Coronary artery (tissue), 2 donors: ENCODE data around the gene C2orf80.
"Not testable (repeated sequence)": the region's sequence is repeated elsewhere in the genome, so short reads cannot be mapped to it uniquely, and the experiment has no call there.

ENCODE experiments used
- DNase-seq: peaks from one replicate; pipeline ENCODE4 v3.0.0-alpha.2; 2017; ENCODE audit warnings: low spot score
- H3K27ac ChIP-seq, 2 donors: fragments of 200-600 bp; sonication (generic); one replicate each; pipeline ENCODE4 v1.5.1; 2016 to 2019
- H3K4me3 ChIP-seq: fragments of 200-600 bp; sonication (generic); 2 replicates; pipeline ENCODE4 v1.5.1; 2016; ENCODE audit warnings: mild to moderate bottlenecking, moderate library complexity
- TF ChIP-seq, protein P1 (sequence below): fragments of 200-600 bp; sonication (generic); IDR thresholded peaks from one replicate; pipeline ENCODE4 v1.5.1; 2019; ENCODE audit warnings: antibody characterized with exemption

The C2orf80 gene

DNA sequence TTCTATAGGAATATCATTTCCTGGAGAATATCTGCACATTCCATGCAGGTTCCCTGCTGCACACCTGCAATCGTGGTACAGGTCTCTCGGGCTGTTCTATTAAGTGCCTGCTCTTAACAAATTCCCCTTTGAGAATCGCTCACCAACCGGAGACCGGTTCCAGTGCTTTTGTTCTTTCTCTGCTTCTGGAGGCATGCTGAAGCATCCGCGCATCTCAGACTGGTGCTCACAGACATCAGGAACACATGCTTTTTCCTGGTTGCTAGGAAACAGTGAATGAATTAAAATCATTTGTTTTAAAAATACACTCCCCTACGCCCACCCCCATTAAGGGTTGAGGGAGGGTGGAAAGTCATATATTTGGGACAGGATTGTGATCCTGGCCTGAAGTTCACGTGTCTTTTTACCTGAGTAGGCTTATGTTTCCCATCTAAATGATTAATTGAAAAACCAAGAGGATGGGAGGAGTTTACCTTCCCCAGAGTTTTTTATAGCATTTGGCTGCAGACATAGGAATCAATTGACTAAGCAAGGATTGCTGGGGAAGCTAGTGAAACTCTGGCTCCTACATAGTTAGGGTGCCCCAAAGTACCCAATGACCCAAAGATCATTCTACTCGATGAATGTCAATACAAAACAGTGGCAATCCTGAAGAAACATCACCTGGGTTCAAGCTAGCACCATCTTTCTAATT is at the start of gene C2orf80:
Gene C2orf80, minus strand, starts transcription at position 221 of the 694 bp plus-strand sequence. CDS start 3,044 bp downstream, outside the sequence.
- DNase-seq, result no peak
- TF ChIP-seq, protein P1, sequence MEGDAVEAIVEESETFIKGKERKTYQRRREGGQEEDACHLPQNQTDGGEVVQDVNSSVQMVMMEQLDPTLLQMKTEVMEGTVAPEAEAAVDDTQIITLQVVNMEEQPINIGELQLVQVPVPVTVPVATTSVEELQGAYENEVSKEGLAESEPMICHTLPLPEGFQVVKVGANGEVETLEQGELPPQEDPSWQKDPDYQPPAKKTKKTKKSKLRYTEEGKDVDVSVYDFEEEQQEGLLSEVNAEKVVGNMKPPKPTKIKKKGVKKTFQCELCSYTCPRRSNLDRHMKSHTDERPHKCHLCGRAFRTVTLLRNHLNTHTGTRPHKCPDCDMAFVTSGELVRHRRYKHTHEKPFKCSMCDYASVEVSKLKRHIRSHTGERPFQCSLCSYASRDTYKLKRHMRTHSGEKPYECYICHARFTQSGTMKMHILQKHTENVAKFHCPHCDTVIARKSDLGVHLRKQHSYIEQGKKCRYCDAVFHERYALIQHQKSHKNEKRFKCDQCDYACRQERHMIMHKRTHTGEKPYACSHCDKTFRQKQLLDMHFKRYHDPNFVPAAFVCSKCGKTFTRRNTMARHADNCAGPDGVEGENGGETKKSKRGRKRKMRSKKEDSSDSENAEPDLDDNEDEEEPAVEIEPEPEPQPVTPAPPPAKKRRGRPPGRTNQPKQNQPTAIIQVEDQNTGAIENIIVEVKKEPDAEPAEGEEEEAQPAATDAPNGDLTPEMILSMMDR, result no peak
- no peak within 1 kb of the TSS for H3K27ac ChIP-seq
- H3K4me3 ChIP-seq, result no peak within 1 kb of the TSS

DNA sequence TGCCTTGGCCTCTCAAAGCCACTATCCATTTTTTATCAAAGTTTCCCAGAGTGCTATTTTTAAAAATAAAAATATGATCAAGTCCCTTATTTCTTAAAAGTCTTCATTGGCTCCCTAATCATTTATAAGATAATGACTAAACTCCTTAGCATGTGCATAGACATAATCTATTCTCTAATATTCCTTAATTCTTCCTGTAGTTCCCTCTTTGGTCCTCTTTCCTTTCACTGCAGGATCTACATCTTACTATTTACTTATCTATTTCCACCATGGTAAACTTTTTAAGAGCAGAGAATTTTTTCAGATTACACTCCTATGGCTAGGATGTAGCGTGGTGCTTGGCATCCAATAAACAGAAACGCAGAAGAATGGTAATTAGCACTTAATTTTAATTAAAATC is 46.0 kb upstream of the C2orf80 start:
- H3K27ac ChIP-seq, result no peak overlapping the region
- TF ChIP-seq, protein P1, result no peak

DNA sequence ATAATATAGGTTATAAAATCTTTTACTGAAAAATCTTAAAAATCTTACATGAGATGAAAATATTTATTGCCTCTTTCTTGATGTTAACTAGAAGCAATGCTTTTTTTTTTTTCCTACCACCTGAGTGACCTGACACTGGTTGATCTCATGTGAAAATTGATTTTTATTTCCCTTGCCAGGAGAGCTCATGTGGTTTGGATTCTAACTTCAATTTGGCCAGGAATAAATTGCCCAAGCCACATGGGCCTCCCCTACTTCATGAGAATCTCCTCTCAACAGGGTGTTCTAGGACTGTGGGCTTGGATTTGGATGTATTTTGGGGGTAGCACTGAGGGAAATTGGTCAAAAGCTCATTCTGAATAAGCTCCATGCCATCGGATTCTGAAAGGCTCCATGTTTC is 45.0 kb upstream of the C2orf80 start:
- TF ChIP-seq, protein P1, result no peak
- Histone ChIP-seq H3K4me3 (no peak overlapping the region), H3K27ac (no peak overlapping the region)
- DNase-seq, result no peak

More for the DNA sequence above, 46.0 kb upstream of the C2orf80 start:
- no peak for DNase-seq
- H3K4me3 ChIP-seq, result no peak overlapping the region

DNA sequence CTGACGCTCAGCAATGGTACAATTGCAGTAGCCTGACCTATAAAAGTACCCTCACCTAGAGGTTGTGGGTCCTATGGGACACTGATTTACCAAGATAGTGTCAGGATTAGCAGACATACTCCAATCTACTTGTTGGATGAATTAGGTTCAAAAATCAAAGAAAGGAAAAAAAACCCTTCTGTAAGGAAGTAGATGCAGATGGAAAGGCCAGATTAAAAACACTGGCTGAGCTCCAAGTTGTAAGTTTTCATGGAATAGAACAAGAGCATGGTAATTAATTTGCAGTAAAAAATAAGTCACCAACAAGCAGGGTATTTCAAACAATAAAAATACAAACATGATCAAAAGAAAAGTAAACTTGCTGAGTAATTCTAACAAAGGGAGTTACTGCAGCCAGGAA is 38.6 kb upstream of the C2orf80 start:
- no peak overlapping the region for H3K27ac ChIP-seq
- no peak for DNase-seq
- TF ChIP-seq, protein P1, result no peak
- H3K4me3 ChIP-seq, result no peak overlapping the region

DNA sequence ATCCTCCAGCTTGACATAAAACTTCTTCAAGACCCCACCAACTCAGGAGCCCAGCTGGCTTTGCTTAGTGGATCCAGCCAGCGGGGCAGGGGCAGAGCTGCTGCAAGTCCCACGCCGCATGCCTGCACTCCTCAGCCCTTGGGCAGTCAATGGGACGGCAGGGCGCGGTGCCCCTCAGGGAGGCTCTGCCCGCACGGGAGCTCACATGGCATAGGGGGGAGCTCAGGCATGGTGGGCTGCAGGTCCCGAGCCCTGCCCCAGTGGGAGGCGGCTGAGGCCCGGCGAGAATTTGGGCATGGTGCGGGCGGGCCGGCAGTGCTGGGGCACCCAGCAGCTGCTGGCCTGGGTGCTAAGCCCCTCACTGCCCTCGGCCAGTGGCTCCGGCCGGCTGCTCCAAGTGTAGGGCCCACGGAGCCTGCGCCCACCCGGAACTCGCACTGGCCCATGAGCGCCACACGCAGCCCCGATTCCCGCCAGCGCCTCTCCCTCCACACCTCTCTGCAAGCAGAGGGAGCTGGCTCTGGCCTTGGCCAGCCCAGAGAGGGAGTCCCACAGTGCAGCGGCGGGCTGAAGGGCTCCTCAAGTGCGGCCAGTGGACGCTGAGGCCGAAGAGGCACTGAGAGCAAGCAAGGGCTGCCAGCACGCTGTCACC is 37.9 kb upstream of the C2orf80 start:
- no peak for DNase-seq
- TF ChIP-seq, protein P1, result no peak
- no peak overlapping the region for H3K27ac ChIP-seq
- H3K4me3 ChIP-seq, result no peak overlapping the region

DNA sequence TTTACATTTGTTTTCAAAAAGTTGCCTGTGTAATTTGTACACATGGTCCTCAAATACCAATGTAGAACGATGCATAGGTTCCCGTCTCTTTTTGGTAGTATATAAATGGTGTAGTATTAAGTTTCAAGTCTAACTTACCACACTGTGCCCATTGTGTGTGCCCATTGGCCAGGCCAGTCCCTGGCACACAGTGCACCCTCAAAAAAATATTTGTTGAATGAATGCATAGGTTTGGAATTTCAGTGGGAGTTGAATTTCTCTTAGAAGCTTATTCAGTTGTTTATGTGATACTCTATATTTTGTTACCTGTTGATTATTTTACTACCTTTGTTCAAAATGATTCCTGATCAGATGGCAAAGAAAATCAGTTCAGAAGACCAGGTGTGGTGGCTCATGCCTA is 35.0 kb upstream of the C2orf80 start:
- DNase-seq, result no peak
- TF ChIP-seq, protein P1, result no peak
- Histone ChIP-seq H3K27ac (no peak overlapping the region), H3K4me3 (no peak overlapping the region)

DNA sequence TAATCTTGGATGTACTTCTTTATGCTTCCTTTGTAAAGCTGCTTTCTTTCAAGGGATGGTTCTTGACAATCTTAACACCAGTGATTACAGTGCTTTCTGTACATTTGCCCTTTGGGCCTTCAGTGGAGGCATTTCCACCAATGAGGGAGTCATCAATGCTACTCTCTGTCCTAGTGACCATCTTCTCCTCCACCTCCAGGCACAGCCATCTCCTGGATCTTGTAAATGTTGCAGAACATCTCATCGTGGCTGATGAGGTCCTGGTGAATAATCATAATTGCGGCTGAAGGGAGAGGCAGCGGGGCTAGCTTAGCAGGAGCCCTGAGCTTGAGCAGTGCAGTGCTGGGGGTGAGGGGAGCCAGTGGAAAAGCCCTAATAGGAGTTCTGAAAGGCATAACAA is 32.5 kb upstream of the C2orf80 start:
- no peak overlapping the region for H3K27ac ChIP-seq
- TF ChIP-seq, protein P1, result no peak
- DNase-seq, result no peak
- H3K4me3 ChIP-seq, result no peak overlapping the region

DNA sequence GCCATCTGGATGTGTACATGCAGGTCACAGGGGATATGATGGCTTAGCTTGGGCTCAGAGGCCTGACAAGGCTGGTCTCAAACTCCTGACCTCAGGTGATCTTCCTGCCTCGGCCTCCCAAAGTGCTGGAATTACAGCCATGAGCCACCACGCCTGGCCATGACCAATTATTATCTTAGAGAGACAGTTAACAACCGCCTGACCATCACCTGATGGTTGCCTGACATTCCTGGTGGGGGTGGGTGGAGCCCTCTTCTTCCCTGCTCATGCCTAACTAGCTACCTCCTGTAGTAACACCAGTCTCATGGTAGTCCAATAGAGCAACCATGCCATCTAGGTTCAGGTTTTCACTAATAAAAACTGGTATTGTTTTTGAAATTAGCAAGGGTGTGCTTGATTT is 32.0 kb upstream of the C2orf80 start:
- not testable (repeated sequence) for DNase-seq, H3K27ac ChIP-seq, H3K4me3 ChIP-seq
